Sigmoid colon (tissue), 4 donors: ENCODE results near the gene CHCHD2.

ENCODE experiments used
- CTCF ChIP-seq, 4 experiments: fragments of 450-650 bp in 3 of 4; fragments of 200-600 bp in 1 of 4; IDR thresholded peaks; one replicate each; pipeline ENCODE4 v1.5.1; 2016 to 2019; ENCODE audit warnings: antibody characterized with exemption in 4 of 4, mild to moderate bottlenecking in 3 of 4, moderate library complexity in 2 of 4
- EP300 ChIP-seq, 4 donors: sonication (generic); formaldehyde crosslinking; IDR thresholded peaks; one replicate each; pipeline ENCODE4 v1.6.1; 2017; ENCODE audit warnings: antibody characterized with exemption in 4 of 4
- POLR2A ChIP-seq, 2 donors: fragments of 450-650 bp; IDR thresholded peaks; one replicate each; pipeline ENCODE4 v1.6.1; 2016; ENCODE audit warnings: antibody characterized with exemption in 2 of 2, mild to moderate bottlenecking in 2 of 2, moderate library complexity in 2 of 2

- TF ChIP-seq CTCF (IDR thresholded peaks at IDR 0.05): no peak
- no peak for TF ChIP-seq EP300 (IDR thresholded peaks at IDR 0.05)
- TF ChIP-seq POLR2A (IDR thresholded peaks at IDR 0.05): no peak
These were observed 9.7 kb upstream of the CHCHD2 start, which contains the start of gene NUPR2 for GRCh38 chr7:56115852-56116538.
